ENCODE data around the gene KRTAP4-9. TPM values are rescaled to one million over a fixed set of nuclear protein-coding genes. Genes with fewer than 3 reads are reported as not detected.
A peak's percentile ranks its signal among the peaks of the same experiment; 100 is the strongest.
"Not testable (repeated sequence)": the region's sequence is repeated elsewhere in the genome, so short reads cannot be mapped to it uniquely, and the experiment has no call there.

The KRTAP4-9 gene
- not detected for total RNA-seq

DNA sequence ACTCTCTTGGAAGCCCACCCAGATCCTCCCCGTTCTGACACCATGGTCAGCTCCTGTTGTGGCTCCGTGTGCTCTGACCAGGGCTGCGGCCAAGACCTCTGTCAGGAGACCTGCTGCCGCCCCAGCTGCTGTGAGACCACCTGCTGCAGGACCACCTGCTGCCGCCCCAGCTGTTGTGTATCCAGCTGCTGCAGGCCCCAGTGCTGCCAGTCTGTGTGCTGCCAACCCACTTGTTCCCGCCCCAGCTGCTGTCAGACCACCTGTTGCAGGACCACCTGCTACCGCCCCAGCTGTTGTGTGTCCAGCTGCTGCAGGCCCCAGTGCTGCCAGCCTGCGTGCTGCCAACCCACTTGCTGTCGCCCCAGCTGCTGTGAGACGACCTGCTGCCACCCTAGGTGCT, at the start of gene KRTAP4-9:
Gene KRTAP4-9, plus strand, starts transcription at position 43 of the 400 bp plus-strand sequence. Its CDS starts 0 bp downstream, at position 43.
- not testable (repeated sequence) for DNase-seq

DNA sequence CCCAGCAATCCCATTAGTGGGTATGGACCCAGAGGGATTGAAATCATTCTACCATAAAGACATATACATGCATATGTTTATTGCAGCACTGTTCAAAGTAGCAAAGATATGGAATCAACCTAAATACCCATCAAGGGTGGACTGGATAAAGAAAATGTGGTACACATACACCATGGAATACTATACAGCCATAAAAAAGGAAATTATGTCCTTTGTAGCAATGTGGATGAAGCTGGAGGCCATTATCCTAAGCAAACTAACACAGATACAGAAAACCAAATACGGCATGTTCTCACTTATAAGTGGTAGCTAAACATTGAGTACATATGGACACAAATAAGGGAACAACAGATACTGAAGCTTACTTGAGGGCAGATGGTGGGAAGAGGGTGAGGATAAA, 47.6 kb upstream of the KRTAP4-9 start:
- DNase-seq, result no peak

DNA sequence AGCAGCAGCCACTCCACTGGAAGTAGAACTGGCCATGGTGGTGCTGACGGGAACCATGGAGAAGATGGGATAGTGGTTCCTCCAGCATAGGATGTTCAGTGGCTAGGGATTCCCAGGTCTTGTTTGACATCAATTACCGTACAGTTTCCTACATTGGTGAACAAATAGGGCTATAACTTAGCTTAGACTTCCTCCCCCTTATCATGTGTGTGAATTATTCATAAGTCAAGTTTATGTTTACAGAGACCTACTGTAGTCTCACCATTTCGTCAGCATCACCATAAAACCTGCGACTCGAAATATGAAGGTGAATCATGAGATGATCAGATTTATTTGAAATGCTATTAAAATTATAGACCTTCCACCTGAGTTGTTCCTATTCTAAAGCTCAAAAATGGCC, 46.4 kb upstream of the KRTAP4-9 start:
- no peak for DNase-seq

DNA sequence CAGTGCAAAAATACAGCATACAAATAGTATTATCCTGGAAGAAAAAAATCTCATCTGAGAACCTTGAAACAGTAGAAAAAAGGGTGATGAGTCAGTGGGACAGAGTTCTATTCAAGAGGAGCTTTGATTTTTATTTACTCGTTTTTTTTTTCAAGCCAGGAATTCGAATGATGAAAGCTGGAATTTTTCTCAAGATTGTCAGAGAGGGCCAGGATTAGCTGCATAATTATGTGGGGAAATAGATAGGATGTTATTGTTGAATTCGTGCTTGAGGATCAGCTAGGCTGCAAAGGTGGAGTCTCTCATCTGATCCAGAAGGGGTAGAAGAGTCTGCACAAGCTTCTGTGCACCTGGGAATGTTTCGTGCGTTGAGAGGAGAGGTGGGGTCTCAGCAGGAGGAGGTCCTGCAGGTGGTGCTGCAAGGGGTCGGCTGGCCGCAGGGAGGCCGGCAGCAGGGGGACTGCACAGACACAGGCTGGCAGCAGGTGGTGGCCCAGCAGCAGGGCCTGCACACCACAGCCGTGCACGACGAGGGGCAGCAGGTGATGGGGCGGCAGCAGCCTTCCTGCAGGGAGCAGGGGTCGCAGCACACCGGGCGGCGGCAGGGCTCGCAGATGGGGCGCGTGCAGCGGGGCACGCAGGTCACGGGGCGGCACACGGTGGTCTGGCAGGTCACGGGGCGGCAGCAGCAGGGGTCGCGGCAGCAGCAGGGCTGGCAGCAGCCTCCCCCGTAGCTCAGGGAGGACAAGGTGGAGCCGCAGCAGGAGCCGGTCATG, 45.7 kb upstream of the KRTAP4-9 start:
- not testable (repeated sequence) for DNase-seq

DNA sequence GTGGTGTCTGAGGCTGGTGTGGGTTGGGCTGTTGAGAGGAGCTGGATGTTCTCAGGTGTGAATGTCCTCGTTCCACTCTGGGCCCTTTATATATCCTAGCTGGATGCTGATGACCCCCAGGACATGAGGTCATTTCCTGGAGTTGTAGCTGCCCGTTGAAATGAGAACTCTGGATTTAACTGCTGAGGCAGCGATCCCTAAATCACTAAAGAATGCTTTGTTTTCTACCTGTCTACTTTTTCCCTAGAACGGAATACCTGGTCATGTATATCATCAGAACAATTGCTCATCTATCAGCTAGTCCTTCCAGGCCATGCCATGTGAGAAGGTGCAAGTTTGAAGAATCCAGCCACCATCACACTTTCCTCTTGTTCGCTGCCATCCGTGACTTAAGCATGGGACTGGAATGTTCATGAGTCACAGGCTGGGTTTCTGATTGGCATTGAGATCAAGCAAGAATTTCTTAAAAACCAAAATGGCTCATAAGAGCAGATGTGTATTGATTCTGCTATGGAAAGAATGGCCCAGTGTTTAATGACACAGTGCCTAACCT, 45.1 kb upstream of the KRTAP4-9 start, which contains the start of gene KRTAP2-3:
Gene KRTAP2-3, minus strand, starts transcription at position 63 of the 553 bp plus-strand sequence. CDS start 64 bp downstream, outside the sequence.
- DNase-seq, result no peak

DNA sequence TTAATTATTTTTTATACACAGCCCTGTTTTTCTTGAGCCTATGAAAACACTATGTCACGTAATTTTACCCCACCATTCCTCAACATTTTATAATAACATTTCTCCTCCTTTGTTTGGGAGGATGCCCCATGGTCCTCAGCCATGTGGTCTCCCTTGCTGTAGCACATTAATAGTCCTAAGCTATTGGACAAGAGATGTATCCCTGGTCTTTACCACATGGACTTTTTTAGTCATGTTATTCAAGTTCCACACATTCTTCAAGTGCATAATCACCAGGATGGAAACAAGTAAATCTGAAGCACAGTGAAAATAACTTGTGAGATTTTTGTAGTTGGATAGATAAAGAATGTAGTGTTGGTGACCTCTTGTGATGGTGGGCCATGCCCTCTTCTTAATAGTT, 43.2 kb upstream of the KRTAP4-9 start:
- DNase-seq, result no peak

DNA sequence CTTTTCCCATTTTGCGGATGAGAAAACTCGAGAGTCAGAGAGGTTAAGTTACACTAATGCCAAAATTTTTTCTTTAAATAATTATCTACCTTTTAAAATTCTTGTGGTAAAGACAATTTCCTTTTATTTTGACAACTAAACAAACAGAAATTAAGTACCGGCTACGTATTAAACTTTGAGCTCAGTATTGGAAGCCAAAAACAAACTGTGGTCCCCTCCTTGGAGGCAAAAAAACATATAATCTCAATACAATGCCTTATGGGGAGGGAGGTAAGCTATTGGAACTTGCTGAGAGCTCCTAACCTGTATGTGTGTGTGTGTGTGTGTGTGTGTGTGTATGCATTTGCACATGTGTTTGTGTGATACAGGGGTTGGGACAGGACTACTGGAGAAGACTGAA, 41.7 kb upstream of the KRTAP4-9 start:
- DNase-seq, result no peak

DNA sequence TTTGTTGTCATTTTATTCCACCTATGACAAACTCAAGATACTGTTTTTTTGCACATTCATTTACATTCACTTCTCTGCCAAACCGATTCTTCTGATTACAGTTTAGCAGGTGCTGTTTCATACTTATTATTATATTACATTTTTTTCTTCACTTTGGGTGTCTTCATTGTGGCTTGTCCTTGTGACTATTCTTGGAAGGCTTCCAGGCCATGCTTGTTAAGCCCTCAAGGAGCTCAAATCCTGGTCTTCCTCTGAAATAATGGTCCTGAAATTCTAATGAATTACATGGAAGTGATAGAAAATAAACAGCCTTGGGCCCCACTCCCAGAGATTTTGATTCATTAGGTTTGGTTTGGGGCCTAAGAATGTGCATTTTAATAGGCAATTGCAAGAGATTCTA, 40.9 kb upstream of the KRTAP4-9 start:
- DNase-seq, result no peak

DNA sequence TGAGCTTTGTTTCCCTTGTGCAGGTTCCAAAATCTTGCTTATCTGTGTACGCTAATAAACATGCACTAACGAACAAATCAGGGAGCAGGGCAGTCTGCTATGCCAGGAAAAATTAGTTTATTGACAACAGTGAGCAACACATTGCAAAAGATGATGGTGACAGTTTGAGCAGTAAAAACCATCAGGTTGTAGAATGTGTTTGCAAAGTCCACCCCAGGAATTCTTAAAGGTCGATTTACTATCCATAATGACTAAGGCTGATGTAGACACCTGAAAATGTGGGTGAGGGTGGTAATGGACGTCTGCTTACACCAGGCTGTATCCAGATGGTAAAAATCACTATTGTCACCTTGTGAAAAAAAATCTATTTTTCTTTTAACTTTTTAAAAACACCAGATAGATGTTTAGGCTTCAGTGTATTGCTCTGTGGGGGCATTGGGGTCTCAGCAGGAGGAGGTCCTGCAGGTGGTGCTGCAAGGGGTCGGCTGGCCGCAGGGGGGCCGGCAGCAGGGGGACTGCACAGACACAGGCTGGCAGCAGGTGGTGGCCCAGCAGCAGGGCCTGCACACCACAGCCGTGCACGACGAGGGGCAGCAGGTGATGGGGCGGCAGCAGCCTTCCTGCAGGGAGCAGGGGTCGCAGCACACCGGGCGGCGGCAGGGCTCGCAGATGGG, 40.0 kb upstream of the KRTAP4-9 start:
- not testable (repeated sequence) for DNase-seq

DNA sequence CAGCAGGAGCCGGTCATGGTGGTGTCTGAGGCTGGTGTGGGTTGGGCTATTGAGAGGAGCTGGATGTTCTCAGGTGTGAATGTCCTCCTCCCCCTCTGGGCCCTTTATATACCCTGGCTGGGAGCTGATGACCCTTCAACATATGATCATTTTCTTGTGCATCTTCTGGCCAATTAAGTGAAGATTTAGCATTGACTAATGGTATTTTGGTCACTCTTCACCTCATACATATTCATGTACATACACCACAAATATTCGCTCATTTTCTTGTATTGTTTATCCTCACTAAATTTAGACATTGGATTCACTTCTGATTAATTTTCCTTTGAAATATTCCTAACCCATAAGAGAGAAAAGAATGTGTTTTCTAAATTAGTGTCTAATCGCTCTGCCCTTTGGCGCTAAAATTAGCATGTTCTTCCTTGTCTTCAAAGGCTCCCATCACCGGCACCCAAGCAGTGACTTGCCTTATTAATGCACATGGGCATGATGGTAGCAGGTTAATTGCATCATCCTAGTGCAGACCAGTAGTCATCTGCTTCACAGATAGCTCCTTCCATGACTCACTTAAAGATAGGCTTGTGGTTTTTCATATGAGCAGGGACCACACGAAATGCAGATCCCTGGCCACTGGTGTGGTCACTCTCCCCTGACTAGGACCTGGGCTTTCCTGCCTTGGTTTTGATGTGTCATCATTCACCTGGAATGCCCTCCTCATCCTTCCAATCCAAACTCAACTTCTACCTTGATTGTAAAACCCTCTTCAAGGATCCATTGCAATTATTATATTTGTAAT, 39.2 kb upstream of the KRTAP4-9 start, which contains the start of gene KRTAP2-4:
Gene KRTAP2-4, minus strand, starts transcription at position 51 of the 796 bp plus-strand sequence. Its CDS starts 34 bp downstream, at position 17.
- no peak for DNase-seq

DNA sequence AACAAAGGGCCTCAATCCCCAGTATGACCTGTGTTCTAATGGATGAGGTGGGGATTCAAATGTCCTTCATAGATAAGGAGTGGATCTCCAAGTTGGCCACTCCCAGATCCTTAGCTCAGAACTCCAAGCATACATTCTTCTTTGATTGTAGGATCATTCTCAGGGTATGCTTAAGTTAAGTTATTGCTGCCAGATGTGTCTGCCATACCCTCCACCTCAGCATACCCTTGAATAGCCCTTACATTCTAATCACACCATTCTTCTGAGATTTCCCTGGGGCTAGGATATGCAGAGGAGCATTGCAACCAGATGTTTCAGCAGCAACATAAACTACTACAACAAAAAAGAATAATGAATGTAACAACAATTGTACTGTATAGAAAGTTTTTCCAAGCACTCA, 37.9 kb upstream of the KRTAP4-9 start:
- no peak for DNase-seq

DNA sequence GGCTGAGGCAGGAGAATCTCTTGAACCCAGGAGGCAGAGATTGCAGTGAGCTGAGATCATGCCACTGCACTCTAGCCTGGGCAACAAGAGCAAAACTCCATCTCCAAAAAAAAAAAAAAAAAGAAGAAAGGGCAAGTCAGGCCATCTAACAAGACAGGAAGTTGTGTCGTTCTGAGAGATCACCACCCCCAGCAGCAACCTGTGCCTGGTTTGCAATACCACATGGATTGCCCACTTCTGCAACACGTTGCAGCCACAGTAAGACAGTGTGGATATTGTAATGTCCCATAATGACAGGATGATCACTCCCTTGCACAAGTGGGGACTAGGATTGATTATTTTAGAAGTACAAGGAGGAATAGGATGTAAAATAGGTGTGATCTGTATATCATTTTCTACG, 36.2 kb upstream of the KRTAP4-9 start:
- no peak for DNase-seq

DNA sequence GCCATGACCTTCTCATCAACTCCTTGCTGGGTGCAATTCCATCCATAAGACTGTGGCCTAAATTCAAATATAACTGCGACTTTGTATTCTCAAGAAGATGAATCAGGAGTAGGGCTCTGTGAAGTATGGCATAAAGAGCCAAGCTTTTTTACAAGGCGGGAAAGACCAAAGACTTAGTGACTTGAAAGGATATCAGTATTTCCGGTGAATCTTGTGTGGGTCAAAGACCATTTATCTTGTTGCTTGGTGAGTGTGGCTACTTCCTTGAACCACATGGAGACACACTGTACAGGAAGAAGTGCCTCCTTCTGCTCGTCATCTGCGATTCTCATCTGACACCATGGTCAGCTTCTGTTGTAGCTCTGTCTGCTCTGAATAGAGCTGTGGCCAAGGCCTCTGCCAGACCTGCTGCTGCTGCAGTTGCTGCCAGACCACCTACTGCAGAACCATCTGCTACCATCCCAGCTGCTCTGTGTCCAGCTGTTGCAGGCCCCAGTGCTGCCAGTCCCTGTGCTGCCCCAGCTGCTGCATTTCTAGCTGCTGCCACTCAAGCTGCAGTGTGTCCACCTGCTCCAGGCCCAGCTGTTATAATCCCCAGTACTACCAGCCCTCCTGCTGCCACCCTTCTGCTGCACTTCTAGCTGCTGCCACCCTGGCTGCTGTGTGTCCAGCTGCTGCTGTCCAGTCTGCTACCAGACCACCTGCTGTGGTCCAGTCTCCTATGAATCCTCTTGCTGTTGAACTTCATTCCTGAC, 33.4 kb upstream of the KRTAP4-9 start:
- DNase-seq, result peak; percentile 66

DNA sequence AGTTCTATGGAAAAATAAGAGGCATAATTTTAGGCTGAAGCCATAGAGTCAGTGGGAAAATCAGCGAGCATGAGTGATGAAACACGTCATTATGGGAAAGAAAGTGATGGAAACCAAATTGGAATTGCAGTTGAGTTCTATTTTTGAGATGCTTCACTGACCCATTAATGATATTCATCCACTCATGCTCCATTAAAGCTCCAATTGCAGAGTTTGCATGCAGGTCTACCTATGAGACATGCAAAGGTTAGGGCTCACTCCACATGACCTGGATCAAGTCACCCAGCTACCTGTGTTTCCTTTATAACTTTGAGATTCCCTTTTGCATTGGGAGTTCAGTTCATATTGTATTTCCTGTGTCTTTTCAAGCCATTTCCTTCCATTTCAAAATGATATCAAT, 31.5 kb upstream of the KRTAP4-9 start:
- DNase-seq, result no peak

DNA sequence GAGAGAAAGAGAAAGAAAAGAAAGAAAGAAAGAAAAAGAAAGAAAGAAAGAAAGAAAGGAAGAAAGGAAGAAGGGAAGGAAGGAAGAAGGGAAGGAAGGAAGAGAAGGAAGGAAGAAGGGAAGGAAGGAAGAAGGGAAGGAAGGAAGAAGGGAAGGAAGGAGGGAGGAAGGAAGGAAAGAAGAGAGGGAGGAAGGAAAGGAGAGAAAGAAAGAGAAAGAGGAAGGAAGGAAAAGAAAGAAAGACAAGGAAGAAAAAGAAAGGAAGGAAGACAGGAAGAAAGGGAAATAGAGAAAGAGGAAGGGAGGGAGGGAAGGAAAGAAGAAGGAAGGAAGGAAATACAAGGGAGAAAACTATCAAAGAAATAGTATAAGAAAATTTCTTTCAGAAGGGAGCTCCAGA, 28.4 kb upstream of the KRTAP4-9 start:
- no peak for DNase-seq

DNA sequence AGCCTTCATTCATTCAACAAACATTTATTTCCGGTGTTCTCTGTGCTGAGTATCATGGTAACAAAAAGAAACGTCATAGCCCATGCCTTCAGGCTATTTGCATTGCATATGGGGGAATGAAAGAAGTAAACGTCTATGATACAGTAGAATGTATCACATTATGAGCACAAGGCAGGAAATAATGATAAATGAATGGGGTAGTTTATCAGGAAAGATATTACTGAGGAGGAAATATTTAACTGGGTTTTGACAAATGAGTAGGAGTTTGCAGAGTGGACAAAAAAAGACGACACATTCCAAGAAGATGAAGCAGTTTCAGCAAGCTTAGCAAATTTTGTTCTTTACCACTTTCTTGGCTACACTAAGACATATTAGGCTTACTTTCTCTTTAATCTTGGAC, 22.6 kb upstream of the KRTAP4-9 start:
- no peak for DNase-seq

DNA sequence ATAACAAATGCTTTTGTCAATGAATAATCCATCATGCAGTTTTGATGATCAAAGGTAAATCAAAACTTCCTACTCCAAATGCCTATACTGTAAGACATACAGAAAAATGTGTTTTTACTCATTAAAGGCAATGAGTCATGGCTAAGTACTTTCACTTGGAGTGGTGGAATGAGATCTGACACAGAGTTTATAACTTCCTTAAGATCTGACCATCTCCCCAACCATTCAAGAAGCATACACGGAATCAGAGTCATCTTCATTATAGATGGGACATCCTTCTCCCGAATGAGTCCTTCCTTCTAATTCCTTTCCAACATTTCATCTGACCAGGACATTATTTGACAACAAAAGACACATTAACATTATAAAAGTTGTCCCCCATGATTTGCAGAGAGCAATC, 21.8 kb upstream of the KRTAP4-9 start:
- not testable (repeated sequence) for DNase-seq

DNA sequence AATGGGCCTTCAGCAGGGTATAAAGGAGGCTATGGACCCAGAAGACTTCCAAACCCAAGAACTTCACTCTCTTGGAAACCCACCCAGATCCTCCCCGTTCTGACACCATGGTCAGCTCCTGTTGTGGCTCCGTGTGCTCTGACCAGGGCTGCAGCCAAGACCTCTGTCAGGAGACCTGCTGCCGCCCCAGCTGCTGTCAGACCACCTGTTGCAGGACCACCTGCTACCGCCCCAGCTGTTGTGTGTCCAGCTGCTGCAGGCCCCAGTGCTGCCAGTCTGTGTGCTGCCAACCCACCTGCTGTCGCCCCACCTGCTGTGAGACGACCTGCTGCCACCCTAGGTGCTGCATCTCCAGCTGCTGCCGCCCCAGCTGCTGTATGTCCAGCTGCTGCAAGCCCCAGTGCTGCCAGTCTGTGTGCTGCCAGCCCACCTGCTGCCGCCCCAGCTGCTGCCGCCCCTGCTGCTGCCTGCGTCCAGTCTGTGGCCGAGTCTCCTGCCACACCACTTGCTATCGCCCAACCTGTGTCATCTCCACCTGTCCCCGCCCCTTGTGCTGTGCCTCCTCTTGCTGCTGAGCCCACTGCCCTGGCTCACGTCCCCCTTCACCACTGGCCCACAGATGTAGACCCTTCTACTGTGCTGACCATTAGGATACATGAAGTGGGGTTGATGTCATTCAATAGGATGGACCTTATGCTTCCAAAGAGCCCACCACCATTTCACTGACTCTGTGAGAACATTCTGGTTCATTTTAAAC, 20.9 kb upstream of the KRTAP4-9 start, which contains the start of gene KRTAP4-7:
Gene KRTAP4-7, plus strand, starts transcription at position 51 of the 757 bp plus-strand sequence. Its CDS starts 57 bp downstream, at position 108.
- DNase-seq, result not testable (repeated sequence)

DNA sequence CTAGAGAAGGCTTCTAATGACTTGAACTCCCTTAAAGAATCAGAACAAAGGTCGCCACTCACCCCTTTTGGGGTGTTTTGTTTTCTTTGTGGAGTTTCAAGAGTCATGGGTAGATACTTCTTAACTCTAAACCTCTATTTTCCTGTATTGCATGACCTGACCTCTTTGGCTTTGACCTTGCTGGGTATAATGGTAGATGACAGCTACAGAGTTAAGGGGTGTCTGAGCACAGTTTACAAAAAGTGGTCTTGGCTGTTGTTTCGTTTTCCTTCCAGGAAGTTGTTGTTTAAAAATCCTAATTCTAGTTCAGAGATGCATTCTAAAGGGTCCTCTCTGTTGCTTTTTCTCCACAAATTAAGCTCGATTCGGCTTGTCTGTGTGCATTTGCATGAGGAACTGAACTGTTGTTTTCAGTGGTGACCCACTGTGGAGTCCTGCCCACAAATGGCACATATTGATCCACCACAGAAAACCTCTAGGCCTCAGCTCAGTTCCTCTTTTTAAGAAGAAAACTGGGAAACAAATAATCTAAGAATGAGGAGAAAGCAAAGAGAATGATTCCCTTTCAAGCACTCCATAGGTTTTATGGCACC, 16.3 kb upstream of the KRTAP4-9 start:
- not testable (repeated sequence) for DNase-seq

DNA sequence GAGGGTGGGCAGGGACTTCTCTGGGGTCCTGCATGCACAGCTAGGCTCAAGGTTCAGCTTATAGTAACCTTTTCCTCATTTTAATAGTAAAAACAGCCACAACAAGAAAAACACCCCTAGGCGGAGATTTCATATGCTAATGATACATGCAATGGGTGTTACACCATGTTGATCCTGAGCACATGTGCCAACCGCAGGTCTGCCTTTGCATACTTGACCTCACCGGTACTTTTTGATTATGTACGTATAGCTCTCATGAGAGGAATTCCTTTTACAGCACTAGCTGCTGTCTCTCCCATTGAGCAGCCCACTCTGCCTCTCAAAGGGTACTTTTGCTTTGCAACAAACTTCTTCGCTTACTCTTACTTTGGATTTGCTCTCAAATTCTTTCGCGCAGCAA, 9.1 kb upstream of the KRTAP4-9 start:
- DNase-seq, result no peak
